Fibroblast of the aortic adventitia (primary cell): Measurements from ENCODE around the gene TFF1. TPM values are rescaled to one million over a fixed set of nuclear protein-coding genes. Genes with fewer than 3 reads are reported as not detected.

Experiments used
- DNase-seq: peaks from one replicate; pipeline ENCODE4 v3.0.0-alpha.2; 2010; ENCODE audit warnings: low read depth
- H3K4me3 ChIP-seq: 2 replicates; pipeline ENCODE4 v1.5.1; 2011; ENCODE audit warnings: low read depth, mild to moderate bottlenecking, control low read depth, low read length, moderate library complexity
- CTCF ChIP-seq: IDR thresholded peaks from 2 replicates; pipeline ENCODE4 v1.5.1; 2011; ENCODE audit warnings: mild to moderate bottlenecking, low read length, control low read depth, inconsistent platforms; ENCODE audit not compliant: insufficient read depth
- total RNA-seq: library from RNA; depleted of rRNA; stranded (reverse); fragments of >200 nt; gene quantifications from 2 replicates; pipeline ENCODE4 v1.2.3, GENCODE V29; 2012; ENCODE audit warnings: low replicate concordance

The TFF1 gene
- total RNA-seq, 1 donor = not detected

- DNase-seq = no peak
- no peak for TF ChIP-seq CTCF
Observed at GRCh38 chr21:42384156-42384945, 18.0 kb upstream of the TFF1 start.

GRCh38 chr21:42383331-42383730, 17.0 kb upstream of the TFF1 start:
- no peak overlapping the region for H3K4me3 ChIP-seq
- TF ChIP-seq CTCF = no peak
- no peak for DNase-seq

More at GRCh38 chr21:42384156-42384945, 18.0 kb upstream of the TFF1 start:
- H3K4me3 ChIP-seq = no peak overlapping the region

- no peak for TF ChIP-seq CTCF
- DNase-seq = no peak
- H3K4me3 ChIP-seq = no peak overlapping the region
Observed at GRCh38 chr21:42382915-42383314, 16.6 kb upstream of the TFF1 start.

GRCh38 chr21:42381347-42381984, 15.1 kb upstream of the TFF1 start:
- H3K4me3 ChIP-seq = no peak overlapping the region
- peak; percentile 70 for TF ChIP-seq CTCF
- peak; percentile 32 for DNase-seq

GRCh38 chr21:42379426-42380215, 13.3 kb upstream of the TFF1 start:
- no peak for TF ChIP-seq CTCF
- no peak overlapping the region for H3K4me3 ChIP-seq
- no peak for DNase-seq

- TF ChIP-seq CTCF = no peak
- H3K4me3 ChIP-seq = no peak overlapping the region
- no peak for DNase-seq
Observed at GRCh38 chr21:42378418-42378817, 12.1 kb upstream of the TFF1 start.
